Retina (tissue), 1 donor: ENCODE results near the gene NRF1.

ENCODE experiments used
- DNase-seq: peaks from one replicate; pipeline ENCODE4 v3.0.0-alpha.2; 2016

Gene NRF1

GRCh38 chr7:129742256-129742655 lies 130.7 kb downstream of the NRF1 start:
- no peak for DNase-seq

- no peak for DNase-seq
These were observed 135.5 kb downstream of the NRF1 start for GRCh38 chr7:129746857-129747529.

- no peak for DNase-seq
These were observed 137.0 kb downstream of the NRF1 start for GRCh38 chr7:129748356-129749109.

GRCh38 chr7:129750091-129750490 lies 138.6 kb downstream of the NRF1 start:
- DNase-seq = no peak

- DNase-seq = no peak
These were observed 139.0 kb downstream of the NRF1 start for GRCh38 chr7:129750501-129750900.

- no peak for DNase-seq
These were observed 140.4 kb downstream of the NRF1 start for GRCh38 chr7:129751916-129752315.

GRCh38 chr7:129752760-129753159 lies 141.2 kb downstream of the NRF1 start:
- no peak for DNase-seq

- no peak for DNase-seq
These were observed 142.9 kb downstream of the NRF1 start for GRCh38 chr7:129754406-129754805.

- no peak for DNase-seq
These were observed 146.5 kb downstream of the NRF1 start for GRCh38 chr7:129757991-129758390.

- DNase-seq = no peak
These were observed 151.0 kb downstream of the NRF1 start for GRCh38 chr7:129762387-129762969.

- DNase-seq = no peak
These were observed 152.9 kb downstream of the NRF1 start for GRCh38 chr7:129764247-129765084.

- DNase-seq = no peak
These were observed 153.8 kb downstream of the NRF1 start for GRCh38 chr7:129765352-129765751.

GRCh38 chr7:129767120-129768015 lies 155.8 kb downstream of the NRF1 start:
- no peak for DNase-seq

- no peak for DNase-seq
These were observed 157.3 kb downstream of the NRF1 start for GRCh38 chr7:129768614-129769399.

GRCh38 chr7:129769400-129769774 lies 157.9 kb downstream of the NRF1 start:
- no peak for DNase-seq

GRCh38 chr7:129769866-129770808 lies 158.6 kb downstream of the NRF1 start:
- no peak for DNase-seq

- DNase-seq = no peak
These were observed 159.8 kb downstream of the NRF1 start for GRCh38 chr7:129771201-129771927.

- peak; percentile 57 for DNase-seq
These were observed 160.5 kb downstream of the NRF1 start for GRCh38 chr7:129771928-129772479.

- DNase-seq = no peak
These were observed 161.2 kb downstream of the NRF1 start for GRCh38 chr7:129772646-129773280.
